Small intestine (tissue), 7 donors: Measurements from ENCODE around the gene GET4. TPM values are rescaled to one million over a fixed set of nuclear protein-coding genes. Genes with fewer than 3 reads are reported as not detected.

Source experiments
- DNase-seq, 2 donors: peaks; one replicate each; pipeline versions ENCODE4 v3.0.0 to v3.0.0-alpha.2; 2013
- FAIRE-seq: peaks from 2 replicates; lab custom pipeline; 2012; peaks lifted over from hg19 to GRCh38; lab: Jason Lieb, UNC
- H3K27ac ChIP-seq, 3 donors: one replicate each; pipeline ENCODE4 v1.5.1; 2013; ENCODE audit warnings: low read length in 2 of 3, mild to moderate bottlenecking in 2 of 3, control low read depth in 1 of 3, inconsistent platforms in 1 of 3, low read depth in 1 of 3, moderate library complexity in 1 of 3
- H3K27me3 ChIP-seq, 3 donors: one replicate each; pipeline ENCODE4 v1.6.1; 2013; ENCODE audit warnings: low read length in 3 of 3, inconsistent platforms in 1 of 3; ENCODE audit not compliant: control insufficient read depth in 3 of 3, insufficient read depth in 3 of 3
- H3K36me3 ChIP-seq, 3 donors: one replicate each; pipeline ENCODE4 v1.6.1; 2013; ENCODE audit warnings: low read length in 3 of 3, inconsistent platforms in 1 of 3, low read depth in 1 of 3, mild to moderate bottlenecking in 1 of 3, moderate library complexity in 1 of 3; ENCODE audit not compliant: control insufficient read depth in 3 of 3, insufficient read depth in 2 of 3
- H3K4me1 ChIP-seq, 3 donors: one replicate each; pipeline ENCODE4 v1.6.1; 2013; ENCODE audit warnings: low read length in 2 of 3, inconsistent platforms in 1 of 3, low read depth in 1 of 3, mild to moderate bottlenecking in 1 of 3, moderate library complexity in 1 of 3; ENCODE audit not compliant: control insufficient read depth in 3 of 3, insufficient read depth in 2 of 3
- H3K4me3 ChIP-seq, 3 donors: one replicate each; pipeline ENCODE4 v1.5.1; 2013; ENCODE audit warnings: low read length in 3 of 3, control low read depth in 1 of 3, inconsistent platforms in 1 of 3, low read depth in 1 of 3, mild to moderate bottlenecking in 1 of 3, moderate library complexity in 1 of 3
- H3K9me3 ChIP-seq, 2 donors: one replicate each; pipeline ENCODE4 v1.6.1; 2013; ENCODE audit warnings: low read depth in 1 of 2, low read length in 1 of 2; ENCODE audit not compliant: control insufficient read depth in 2 of 2, insufficient read depth in 1 of 2
- WGBS, 3 donors: extraction: QIAGEN DNeasy Blood & Tissue Kit; methylation state at CpG; one replicate each; pipeline ENCODE4 v1.1.7; 2013; 5-methylcytosine and 5-hydroxymethylcytosine counted together
- polyA plus RNA-seq, 4 donors: library from polyadenylated mRNA; stranded (reverse) in 3 of 4; unstranded in 1 of 4; fragments of 200-250 nt in 3 of 4; fragments of 120-200 nt in 1 of 4; gene quantifications; one replicate each; pipeline versions ENCODE4 v1.2.1 to v1.2.3, GENCODE V29; 2013
- donor health status: healthy with polysubstance abuse.
- donor health status: control.
- donor health status: control.
- donor health status: Bipolar disorder and iron deficiency.
- donor health status: healthy.

GET4 gene
- polyA plus RNA-seq, 4 donors, result 38.9 to 87.2 (median 74.5) TPM

- H3K27ac ChIP-seq, result no peak overlapping the region
- no peak overlapping the region for H3K4me3 ChIP-seq
- no peaks in the 10 kb centered on the region for H3K9me3 ChIP-seq
- DNase-seq (no peak), FAIRE-seq (no peak)
- H3K36me3 ChIP-seq, result peaks cover 0 to 92% (median 4%) of the 10 kb centered on the region in 3 donors
- WGBS, 3 donors, result 84 to 90% (median 85%) methylated on average over 49 to 50 of the region's 50 CpGs
- no peaks in the 10 kb centered on the region for H3K27me3 ChIP-seq
- peaks cover 0 to 4% (median 0%) of the 10 kb centered on the region in 3 donors for H3K4me1 ChIP-seq
These were observed 7.0 kb downstream of the GET4 start for GRCh38 chr7:883055-884021.

- peaks cover 0 to 93% (median 4%) of the 10 kb centered on the region in 3 donors for H3K36me3 ChIP-seq
- no peak overlapping the region for H3K27ac ChIP-seq
- WGBS, 3 donors, result 83 to 87% (median 86%) methylated on average over 31 of the region's 31 CpGs
- H3K27me3 ChIP-seq, result no peaks in the 10 kb centered on the region
- no peaks in the 10 kb centered on the region for H3K9me3 ChIP-seq
- DNase-seq, result no peak
- H3K4me1 ChIP-seq, result peaks cover 0 to under 1% (median 0%) of the 10 kb centered on the region in 3 donors
- no peak overlapping the region for H3K4me3 ChIP-seq
- FAIRE-seq, result no peak
These were observed 8.0 kb downstream of the GET4 start for GRCh38 chr7:884191-885003.

GRCh38 chr7:885261-885892 lies 9.0 kb downstream of the GET4 start:
- peaks cover 0 to 87% (median 4%) of the 10 kb centered on the region in 3 donors for H3K36me3 ChIP-seq
- DNase-seq (no peak), FAIRE-seq (no peak)
- H3K27me3 ChIP-seq, result no peaks in the 10 kb centered on the region
- H3K27ac ChIP-seq, result no peak overlapping the region
- no peaks in the 10 kb centered on the region for H3K4me1 ChIP-seq
- no peak overlapping the region for H3K4me3 ChIP-seq
- H3K9me3 ChIP-seq, result no peaks in the 10 kb centered on the region
- 73 to 86% (median 82%) methylated on average over 22 to 25 of the region's 25 CpGs for WGBS, 3 donors

- 82 to 93% (median 89%) methylated on average over 30 of the region's 30 CpGs for WGBS, 3 donors
- peaks cover 0 to 88% (median 6%) of the 10 kb centered on the region in 3 donors for H3K36me3 ChIP-seq
- FAIRE-seq, result no peak
These were observed 9.7 kb downstream of the GET4 start for GRCh38 chr7:885893-886625.

GRCh38 chr7:886626-887487 lies 10.5 kb downstream of the GET4 start:
- no peaks in the 10 kb centered on the region for H3K4me1 ChIP-seq

More at GRCh38 chr7:885893-886625, 9.7 kb downstream of the GET4 start:
- Histone ChIP-seq H3K4me1 (no peaks in the 10 kb centered on the region), H3K9me3 (no peaks in the 10 kb centered on the region), H3K27me3 (no peaks in the 10 kb centered on the region), H3K4me3 (no peak overlapping the region), H3K27ac (no peak overlapping the region)
- DNase-seq, result no peak

DNA sequence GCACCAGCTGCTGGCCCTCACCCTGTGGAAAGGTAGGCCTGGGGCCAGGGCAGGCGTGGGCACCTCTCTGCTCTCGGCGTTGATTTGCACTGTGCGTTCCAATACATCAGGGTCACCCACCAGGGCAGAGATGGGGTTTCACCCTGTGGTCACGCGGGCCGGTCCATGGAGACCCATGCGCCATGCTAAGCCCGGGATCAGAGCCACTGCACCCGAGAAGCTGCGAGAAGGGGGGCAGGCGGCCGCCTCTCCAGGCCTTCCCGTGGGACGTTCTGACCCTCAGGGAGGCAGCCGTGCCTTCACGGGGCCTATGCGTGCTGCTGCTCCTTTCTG lies 11.1 kb downstream of the GET4 start:
- Histone ChIP-seq H3K4me3 (no peak overlapping the region), H3K4me1 (no peaks in the 10 kb centered on the region), H3K36me3 (peaks cover 8 to 92% (median 18%) of the 10 kb centered on the region in 3 donors), H3K27me3 (no peaks in the 10 kb centered on the region), H3K9me3 (peaks cover 0 to 2% of the 10 kb centered on the region in 2 donors), H3K27ac (no peak overlapping the region)
- DNase-seq, result no peak
- 91 to 95% (median 94%) methylated on average over 18 of the region's 18 CpGs for WGBS, 3 donors
- no peak for FAIRE-seq

More at GRCh38 chr7:886626-887487, 10.5 kb downstream of the GET4 start:
- no peak overlapping the region for H3K27ac ChIP-seq
- 94 to 96% (median 96%) methylated on average over 39 to 40 of the region's 40 CpGs for WGBS, 3 donors
- H3K9me3 ChIP-seq, result no peaks in the 10 kb centered on the region
- FAIRE-seq (no peak), DNase-seq (no peak)
- no peaks in the 10 kb centered on the region for H3K27me3 ChIP-seq
- H3K36me3 ChIP-seq, result peaks cover 8 to 90% (median 12%) of the 10 kb centered on the region in 3 donors
- no peak overlapping the region for H3K4me3 ChIP-seq
